ENCODE data around the gene AFF3. TPM values are rescaled to one million over a fixed set of nuclear protein-coding genes. Genes with fewer than 3 reads are reported as not detected.

The AFF3 gene
- total RNA-seq, 1 experiment from 2014 or later: 0.22 TPM

- H2BK20ac ChIP-seq (ENCODE audit: low read depth, low read length, poor library complexity, severe bottlenecking): no peak overlapping the region
- H4K20me1 ChIP-seq (ENCODE audit: control insufficient read depth, insufficient read depth, insufficient read length): no peaks in the 10 kb centered on the region
- H3K23ac ChIP-seq (ENCODE audit: insufficient read length, low read depth, low read length): no peak overlapping the region
- H3K9ac ChIP-seq (ENCODE audit: extremely low read depth, insufficient read length, low read length): no peak overlapping the region
- no peak overlapping the region for H3K14ac ChIP-seq (ENCODE audit: insufficient read depth, low read length)
- Mint-ChIP-seq H3K4me3 (no peak overlapping the region), H3K27ac (no peak overlapping the region), H3K27me3 (ENCODE audit: low read depth) (peaks cover 99% of the 10 kb centered on the region), H3K36me3 (ENCODE audit: insufficient read depth in 1 of 3, low read depth in 3 of 3) (no peaks in the 10 kb centered on the region; a peak in 1 of 7 replicates), H3K9me3 (peaks cover 2 to 6% of the 10 kb centered on the region in 2 experiments; a peak in 4 of 5 replicates), H3K4me1 (peaks cover 12 to 15% of the 10 kb centered on the region in 2 experiments)
- H2AFZ ChIP-seq (ENCODE audit: low read length): no peak overlapping the region
- TF ChIP-seq CTCF (conservative IDR thresholded peaks at IDR 0.05): no peak
- no peak overlapping the region for H3K18ac ChIP-seq (ENCODE audit: insufficient read length, low read depth, low read length)
- H3K79me2 ChIP-seq (ENCODE audit: insufficient read depth, low read length): no peaks in the 10 kb centered on the region
- H4K91ac ChIP-seq (ENCODE audit: insufficient read length, low read depth, low read length): no peak overlapping the region
- peaks cover 18% of the 10 kb centered on the region for H3K27me3 ChIP-seq (ENCODE audit: insufficient read depth, low read length)
- no peaks in the 10 kb centered on the region for H3K9me3 ChIP-seq (ENCODE audit: control insufficient read depth, low read depth, low read length)
- H2AK5ac ChIP-seq (ENCODE audit: insufficient read length, low read length): no peak overlapping the region
- H2BK5ac ChIP-seq (ENCODE audit: insufficient read length, low read length): no peak overlapping the region
- H2BK15ac ChIP-seq (ENCODE audit: low read depth, low read length): no peak overlapping the region
- H4K5ac ChIP-seq (ENCODE audit: insufficient read length, low read depth, low read length): no peak overlapping the region
- H2BK120ac ChIP-seq (ENCODE audit: low read depth, low read length, poor library complexity, severe bottlenecking): no peak overlapping the region
- no peak for DNase-seq
- no peak overlapping the region for H3K4me2 ChIP-seq (ENCODE audit: insufficient read depth, insufficient read length, low read length)
- no CpG with 5 or more reads among the region's 2 CpGs for WGBS (ENCODE audit: extremely low coverage, insufficient read length, low lambda C conversion rate)
- H3K27ac ChIP-seq (ENCODE audit: insufficient read length, low read depth, low read length): no peak overlapping the region
- no peaks in the 10 kb centered on the region for H3K79me1 ChIP-seq (ENCODE audit: insufficient read depth, low read depth, low read length, poor library complexity, severe bottlenecking)
- H3K4ac ChIP-seq (ENCODE audit: low read depth, low read length): no peak overlapping the region
- H3K23me2 ChIP-seq (ENCODE audit: insufficient read length, low read depth, low read length, poor library complexity, severe bottlenecking): peaks cover 4% of the 10 kb centered on the region
- no peak overlapping the region for H3K56ac ChIP-seq (ENCODE audit: insufficient read length, low read depth, low read length)
- no peak overlapping the region for H4K8ac ChIP-seq (replicated peaks; ENCODE audit: insufficient read length, low read depth, low read length)
- no peak overlapping the region for H3T11ph ChIP-seq (ENCODE audit: low read length)
- H2BK12ac ChIP-seq (ENCODE audit: insufficient read length, low read depth, low read length): no peak overlapping the region
- H3K4me1 ChIP-seq (ENCODE audit: insufficient read depth, low read length): no peaks in the 10 kb centered on the region; the same call in 1 of the 2 replicates
These were observed 31.8 kb downstream of the AFF3 start for GRCh38 chr2:100110614-100111000.
